B cell (primary cell): ENCODE results near the gene TIAL1.

Experiments
- EZH2 ChIP-seq: IDR thresholded peaks from 2 replicates; pipeline ENCODE4 v1.6.1; 2012; ENCODE audit warnings: borderline replicate concordance, low read depth, mild to moderate bottlenecking, moderate library complexity, low read length; ENCODE audit not compliant: insufficient read depth, poor library complexity, severe bottlenecking
- TF ChIP-seq, protein P1 (sequence below): fragments of 200-600 bp; IDR thresholded peaks from one replicate; pipeline ENCODE4 v1.8.0; 2022; ENCODE audit warnings: antibody characterized with exemption, mild to moderate bottlenecking

DNA sequence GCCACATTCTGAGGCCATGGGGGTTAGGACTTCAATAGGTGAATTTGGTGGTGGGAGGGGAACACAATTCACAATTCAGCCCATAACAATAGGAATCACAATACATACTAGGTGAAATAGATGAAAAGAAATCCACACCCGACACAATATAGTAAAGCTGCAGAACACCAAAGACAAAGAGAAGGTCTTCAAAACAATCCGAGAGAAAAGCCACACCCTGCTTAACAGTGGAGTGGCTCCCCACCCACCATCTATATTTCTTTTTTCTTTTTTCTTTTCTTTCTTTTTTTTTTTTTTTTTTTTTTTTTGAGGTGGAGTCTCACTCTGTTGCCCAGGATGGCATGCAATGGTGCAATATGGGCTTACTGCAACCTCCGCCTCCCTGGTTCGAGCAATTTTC lies 14.7 kb upstream of the TIAL1 start:
- TF ChIP-seq, protein P1, sequence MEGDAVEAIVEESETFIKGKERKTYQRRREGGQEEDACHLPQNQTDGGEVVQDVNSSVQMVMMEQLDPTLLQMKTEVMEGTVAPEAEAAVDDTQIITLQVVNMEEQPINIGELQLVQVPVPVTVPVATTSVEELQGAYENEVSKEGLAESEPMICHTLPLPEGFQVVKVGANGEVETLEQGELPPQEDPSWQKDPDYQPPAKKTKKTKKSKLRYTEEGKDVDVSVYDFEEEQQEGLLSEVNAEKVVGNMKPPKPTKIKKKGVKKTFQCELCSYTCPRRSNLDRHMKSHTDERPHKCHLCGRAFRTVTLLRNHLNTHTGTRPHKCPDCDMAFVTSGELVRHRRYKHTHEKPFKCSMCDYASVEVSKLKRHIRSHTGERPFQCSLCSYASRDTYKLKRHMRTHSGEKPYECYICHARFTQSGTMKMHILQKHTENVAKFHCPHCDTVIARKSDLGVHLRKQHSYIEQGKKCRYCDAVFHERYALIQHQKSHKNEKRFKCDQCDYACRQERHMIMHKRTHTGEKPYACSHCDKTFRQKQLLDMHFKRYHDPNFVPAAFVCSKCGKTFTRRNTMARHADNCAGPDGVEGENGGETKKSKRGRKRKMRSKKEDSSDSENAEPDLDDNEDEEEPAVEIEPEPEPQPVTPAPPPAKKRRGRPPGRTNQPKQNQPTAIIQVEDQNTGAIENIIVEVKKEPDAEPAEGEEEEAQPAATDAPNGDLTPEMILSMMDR, result no peak
- no peak for TF ChIP-seq EZH2
